Parathyroid adenoma (tissue), 2 donors: ENCODE results near the gene FMR1.

Experiments used
- H2AFZ ChIP-seq: fragments of 300-600 bp; sonication (generic); one replicate; pipeline ENCODE4 v1.7.0; 2017; ENCODE audit warnings: antibody characterized with exemption, mild to moderate bottlenecking
- H3K27ac ChIP-seq: fragments of 300-600 bp; sonication (generic); one replicate; pipeline ENCODE4 v1.7.0; 2017
- H3K27me3 ChIP-seq: fragments of 300-600 bp; sonication (generic); one replicate; pipeline ENCODE4 v1.7.0; 2017; ENCODE audit warnings: low read length; ENCODE audit not compliant: control insufficient read depth, insufficient read depth
- H3K36me3 ChIP-seq: fragments of 300-600 bp; sonication (generic); one replicate; pipeline ENCODE4 v1.7.0; 2017; ENCODE audit warnings: low read length; ENCODE audit not compliant: control insufficient read depth, insufficient read depth
- H3K4me1 ChIP-seq: fragments of 300-600 bp; sonication (generic); one replicate; pipeline ENCODE4 v1.7.0; 2017; ENCODE audit warnings: control low read depth
- H3K4me2 ChIP-seq: fragments of 300-600 bp; sonication (generic); one replicate; pipeline ENCODE4 v1.7.0; 2017; ENCODE audit warnings: low read length
- H3K4me3 ChIP-seq: fragments of 300-600 bp; sonication (generic); one replicate; pipeline ENCODE4 v1.7.0; 2017; ENCODE audit warnings: low read depth, low read length
- H3K79me2 ChIP-seq: fragments of 300-600 bp; sonication (generic); one replicate; pipeline ENCODE4 v1.7.0; 2017; ENCODE audit warnings: control low read depth
- H3K9ac ChIP-seq: fragments of 300-600 bp; sonication (generic); one replicate; pipeline ENCODE4 v1.7.0; 2017; ENCODE audit warnings: mild to moderate bottlenecking
- H3K9me3 ChIP-seq: fragments of 300-600 bp; sonication (generic); one replicate; pipeline ENCODE4 v1.7.0; 2017; ENCODE audit warnings: low read length; ENCODE audit not compliant: control insufficient read depth
- TF ChIP-seq, protein P1 (sequence below): fragments of 300-600 bp; sonication (generic); IDR thresholded peaks from one replicate; pipeline ENCODE4 v1.7.0; 2017; ENCODE audit warnings: antibody characterized with exemption, mild to moderate bottlenecking
- donor health status: primary hyperparathyroidism.

FMR1 gene

DNA sequence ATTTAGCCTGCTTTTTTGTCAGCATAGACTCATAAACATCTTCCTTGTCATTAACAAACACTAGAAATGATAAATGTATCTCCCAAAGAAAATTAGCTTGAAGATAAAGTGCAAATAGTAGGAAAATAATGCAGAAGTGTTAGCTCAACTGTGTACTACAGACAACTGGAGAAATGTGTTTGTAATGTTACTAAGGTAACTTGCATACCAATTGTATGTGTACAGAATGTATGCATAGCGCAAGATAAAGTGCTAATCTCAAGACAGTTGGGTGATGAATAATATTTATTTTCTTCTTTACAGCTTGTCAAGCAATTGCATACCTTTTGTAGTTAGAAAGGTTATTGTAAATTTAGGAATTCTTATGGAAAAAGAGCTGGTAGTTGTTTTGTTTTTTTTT is 22.1 kb downstream of the FMR1 start:
- Histone ChIP-seq H3K9me3 (no peaks in the 10 kb centered on the region), H3K4me2 (no peak overlapping the region), H3K79me2 (no peaks in the 10 kb centered on the region), H3K27me3 (no peaks in the 10 kb centered on the region), H3K4me3 (no peak overlapping the region), H3K27ac (no peak overlapping the region), H3K9ac (no peak overlapping the region), H3K36me3 (no peaks in the 10 kb centered on the region), H2AFZ (no peak overlapping the region), H3K4me1 (no peaks in the 10 kb centered on the region)
- TF ChIP-seq, protein P1, sequence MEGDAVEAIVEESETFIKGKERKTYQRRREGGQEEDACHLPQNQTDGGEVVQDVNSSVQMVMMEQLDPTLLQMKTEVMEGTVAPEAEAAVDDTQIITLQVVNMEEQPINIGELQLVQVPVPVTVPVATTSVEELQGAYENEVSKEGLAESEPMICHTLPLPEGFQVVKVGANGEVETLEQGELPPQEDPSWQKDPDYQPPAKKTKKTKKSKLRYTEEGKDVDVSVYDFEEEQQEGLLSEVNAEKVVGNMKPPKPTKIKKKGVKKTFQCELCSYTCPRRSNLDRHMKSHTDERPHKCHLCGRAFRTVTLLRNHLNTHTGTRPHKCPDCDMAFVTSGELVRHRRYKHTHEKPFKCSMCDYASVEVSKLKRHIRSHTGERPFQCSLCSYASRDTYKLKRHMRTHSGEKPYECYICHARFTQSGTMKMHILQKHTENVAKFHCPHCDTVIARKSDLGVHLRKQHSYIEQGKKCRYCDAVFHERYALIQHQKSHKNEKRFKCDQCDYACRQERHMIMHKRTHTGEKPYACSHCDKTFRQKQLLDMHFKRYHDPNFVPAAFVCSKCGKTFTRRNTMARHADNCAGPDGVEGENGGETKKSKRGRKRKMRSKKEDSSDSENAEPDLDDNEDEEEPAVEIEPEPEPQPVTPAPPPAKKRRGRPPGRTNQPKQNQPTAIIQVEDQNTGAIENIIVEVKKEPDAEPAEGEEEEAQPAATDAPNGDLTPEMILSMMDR: no peak

DNA sequence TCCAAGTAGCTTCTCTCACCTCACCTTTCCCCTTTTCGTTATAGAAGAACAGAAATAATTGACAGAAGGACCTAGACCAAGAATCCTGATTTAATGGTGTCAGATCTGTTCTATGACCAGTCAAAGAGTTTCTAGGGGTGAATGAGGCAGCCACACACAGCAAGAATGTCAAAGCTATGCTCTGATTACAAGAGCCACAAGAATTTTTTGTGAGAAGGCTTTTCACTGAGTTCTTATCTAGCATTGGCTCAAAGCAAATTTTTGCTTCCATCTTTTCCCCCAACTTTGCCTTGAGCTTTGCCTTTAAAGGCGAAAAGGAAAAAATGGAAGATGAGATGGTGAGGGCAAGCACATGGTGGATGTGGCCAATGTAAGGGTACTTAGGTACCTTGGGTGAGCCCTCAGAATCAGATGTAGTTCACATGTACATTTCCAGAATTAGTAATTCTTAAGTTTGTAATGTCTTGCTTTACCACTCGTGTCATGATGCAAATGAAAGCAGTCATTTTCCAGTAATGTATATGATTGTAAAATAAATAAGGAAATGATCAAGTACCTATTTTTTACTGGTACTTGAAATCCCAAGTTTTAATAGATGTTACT is 23.5 kb downstream of the FMR1 start:
- Histone ChIP-seq H3K36me3 (no peaks in the 10 kb centered on the region), H3K4me1 (no peaks in the 10 kb centered on the region), H3K79me2 (no peaks in the 10 kb centered on the region), H3K9ac (no peak overlapping the region), H3K4me3 (no peak overlapping the region), H3K27me3 (no peaks in the 10 kb centered on the region), H3K27ac (no peak overlapping the region), H2AFZ (no peak overlapping the region), H3K9me3 (no peaks in the 10 kb centered on the region), H3K4me2 (no peak overlapping the region)
- TF ChIP-seq, protein P1: no peak

DNA sequence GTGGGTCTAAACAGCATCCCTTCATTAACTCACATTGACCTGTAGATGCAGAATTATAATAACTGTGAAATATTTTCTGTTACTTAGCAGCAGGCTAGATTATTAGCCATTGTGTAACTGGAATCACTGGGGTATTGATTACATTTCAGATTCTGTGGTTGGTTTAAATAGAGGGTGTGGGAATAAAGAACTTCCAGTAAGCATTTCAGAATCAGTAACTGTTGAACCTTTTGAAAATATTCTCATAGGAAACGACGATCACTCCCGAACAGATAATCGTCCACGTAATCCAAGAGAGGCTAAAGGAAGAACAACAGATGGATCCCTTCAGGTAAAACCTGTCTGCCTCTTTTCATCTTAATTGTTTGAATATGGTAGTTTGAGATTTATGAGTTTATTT is 33.6 kb downstream of the FMR1 start:
- Histone ChIP-seq H3K4me2 (no peak overlapping the region), H3K4me3 (no peak overlapping the region), H3K4me1 (no peaks in the 10 kb centered on the region), H2AFZ (no peak overlapping the region), H3K27ac (no peak overlapping the region), H3K9ac (no peak overlapping the region), H3K79me2 (no peaks in the 10 kb centered on the region), H3K27me3 (no peaks in the 10 kb centered on the region), H3K9me3 (no peaks in the 10 kb centered on the region), H3K36me3 (no peaks in the 10 kb centered on the region)
- TF ChIP-seq, protein P1: no peak

DNA sequence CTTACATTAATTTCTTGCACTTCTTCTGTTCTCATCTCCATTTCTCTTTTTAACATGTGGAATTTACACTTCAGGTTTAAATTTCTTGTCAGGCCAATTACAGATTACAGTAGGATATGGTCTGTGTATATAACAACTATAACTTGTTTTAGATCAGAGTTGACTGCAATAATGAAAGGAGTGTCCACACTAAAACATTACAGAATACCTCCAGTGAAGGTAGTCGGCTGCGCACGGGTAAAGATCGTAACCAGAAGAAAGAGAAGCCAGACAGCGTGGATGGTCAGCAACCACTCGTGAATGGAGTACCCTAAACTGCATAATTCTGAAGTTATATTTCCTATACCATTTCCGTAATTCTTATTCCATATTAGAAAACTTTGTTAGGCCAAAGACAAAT is 36.8 kb downstream of the FMR1 start:
- H3K4me1 ChIP-seq: no peaks in the 10 kb centered on the region
- no peak overlapping the region for H2AFZ ChIP-seq
- H3K9me3 ChIP-seq: no peaks in the 10 kb centered on the region
- H3K36me3 ChIP-seq: no peaks in the 10 kb centered on the region
- no peaks in the 10 kb centered on the region for H3K79me2 ChIP-seq
- TF ChIP-seq, protein P1: no peak
- H3K4me3 ChIP-seq: no peak overlapping the region
- no peak overlapping the region for H3K27ac ChIP-seq
- no peaks in the 10 kb centered on the region for H3K27me3 ChIP-seq
- no peak overlapping the region for H3K9ac ChIP-seq
- H3K4me2 ChIP-seq: no peak overlapping the region

DNA sequence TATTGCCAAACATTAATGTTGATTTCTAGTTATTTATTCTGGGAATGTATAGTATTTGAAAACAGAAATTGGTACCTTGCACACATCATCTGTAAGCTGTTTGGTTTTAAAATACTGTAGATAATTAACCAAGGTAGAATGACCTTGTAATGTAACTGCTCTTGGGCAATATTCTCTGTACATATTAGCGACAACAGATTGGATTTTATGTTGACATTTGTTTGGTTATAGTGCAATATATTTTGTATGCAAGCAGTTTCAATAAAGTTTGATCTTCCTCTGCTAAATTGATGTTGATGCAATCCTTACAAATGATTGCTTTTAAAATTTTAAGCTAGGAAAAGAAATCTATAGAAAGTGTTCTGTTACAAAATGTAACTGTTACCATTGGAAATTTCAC is 38.6 kb downstream of the FMR1 start:
- Histone ChIP-seq H3K27me3 (no peaks in the 10 kb centered on the region), H3K27ac (no peak overlapping the region), H3K4me1 (no peaks in the 10 kb centered on the region), H3K4me2 (no peak overlapping the region), H3K4me3 (no peak overlapping the region), H3K79me2 (no peaks in the 10 kb centered on the region), H3K36me3 (no peaks in the 10 kb centered on the region), H3K9ac (no peak overlapping the region), H2AFZ (no peak overlapping the region), H3K9me3 (no peaks in the 10 kb centered on the region)
- TF ChIP-seq, protein P1: no peak
